HCT116 (cell line): ENCODE measurements around the gene NPHP3. TPM values are rescaled to one million over a fixed set of nuclear protein-coding genes. Genes with fewer than 3 reads are reported as not detected.

Experiments
- ATAC-seq: fragments of 200-7000 bp; cut with Tn5 transposase; 2 replicates; pipeline ENCODE4 v1.9.1; 2020; ENCODE audit warnings: mild to moderate bottlenecking, moderate library complexity
- BruUV-seq: library from RNA; stranded (reverse); fragments of 400-500 nt; replicated peaks from 2 replicates; lab custom pipeline; 2021; lab: Mats Ljungman, UMichigan
- CTCF ChIA-PET: fragments of 300-600 bp; sonication (Branson Sonifier 250); formaldehyde crosslinking; loops from one replicate; lab custom pipeline; 2021; ENCODE audit warnings: antibody characterized with exemption; lab: Charles Lee
- POLR2A ChIA-PET: fragments of 300-600, 350-600 bp; sonication (Branson Sonifier 250); formaldehyde crosslinking; loops from one replicate; lab custom pipeline; 2021; ENCODE audit warnings: antibody characterized with exemption; lab: Charles Lee
- RAD21 ChIA-PET, 2 experiments: fragments of 300-600 bp; sonication (Branson Sonifier 250); formaldehyde crosslinking; loops; one replicate each; lab custom pipeline; 2023; ENCODE audit warnings: low total read pairs in 2 of 2; ENCODE audit not compliant: uncharacterized antibody in 2 of 2, unreplicated experiment in 2 of 2, low non-redundant PET in 1 of 2; lab: Charles Lee
- DNase-seq: peaks from one replicate; pipeline ENCODE4 v3.0.0-alpha.2; 2010; ENCODE audit warnings: low read depth, low spot score
- H2AFZ ChIP-seq: fragments of 200-600 bp; shearing (Covaris generic), sonication (generic); 2 replicates; pipeline ENCODE4 v1.6.1; 2017; ENCODE audit warnings: low read depth, mixed run types, mixed read lengths, antibody characterized with exemption, low read length; ENCODE audit not compliant: poor library complexity, severe bottlenecking
- H3K27ac ChIP-seq: 2 replicates; pipeline ENCODE4 v1.5.1; 2012; ENCODE audit warnings: low read depth, low read length
- H3K27me3 ChIP-seq: fragments of 200-600 bp; sonication (generic); 2 replicates; pipeline ENCODE4 v1.6.1; 2016; ENCODE audit warnings: mixed run types, low read length, mixed read lengths; ENCODE audit not compliant: insufficient read depth
- H3K36me3 ChIP-seq, 2 experiments: fragments of 200-500 bp in 1 of 2; fragments of 200-600 bp in 1 of 2; sonication (Bioruptor generic) in 1 of 2; sonication (generic) in 1 of 2; 2 replicates each; pipeline versions ENCODE4 v1.5.1 to v1.6.1; 2014 to 2016; ENCODE audit warnings: low read length in 2 of 2, inconsistent platforms in 1 of 2, mixed read lengths in 1 of 2, mixed run types in 1 of 2; ENCODE audit not compliant: insufficient read depth in 2 of 2, control insufficient read depth in 1 of 2
- H3K4me1 ChIP-seq, 2 experiments: fragments of 200-600 bp in 1 of 2; sonication (generic) in 1 of 2; 2 replicates each; pipeline versions ENCODE4 v1.5.1 to v1.6.1; 2012 to 2017; ENCODE audit warnings: low read length in 2 of 2, inconsistent platforms in 1 of 2, mild to moderate bottlenecking in 1 of 2, mixed read lengths in 1 of 2, mixed run types in 1 of 2, moderate library complexity in 1 of 2; ENCODE audit not compliant: insufficient read depth in 2 of 2, control insufficient read depth in 1 of 2
- H3K4me2 ChIP-seq: fragments of 200-600 bp; sonication (generic); 2 replicates; pipeline ENCODE4 v1.6.1; 2017; ENCODE audit warnings: mixed run types, low read length, mixed read lengths
- H3K4me3 ChIP-seq, 2 experiments: fragments of 200-600 bp in 1 of 2; sonication (generic) in 1 of 2; replicated peaks in 1 of 2; 2 replicates each; pipeline ENCODE4 v1.5.1; 2011 to 2016; ENCODE audit warnings: low read length in 2 of 2, control low read depth in 1 of 2, low read depth in 1 of 2, mild to moderate bottlenecking in 1 of 2, mixed read lengths in 1 of 2, mixed run types in 1 of 2
- H3K79me2 ChIP-seq: fragments of 200-600 bp; sonication (generic); 2 replicates; pipeline ENCODE4 v1.6.1; 2017; ENCODE audit warnings: mild to moderate bottlenecking, mixed run types, low read length, moderate library complexity, mixed read lengths; ENCODE audit not compliant: insufficient read depth
- H3K9ac ChIP-seq: fragments of 200-600 bp; sonication (generic); 2 replicates; pipeline ENCODE4 v1.6.1; 2016; ENCODE audit warnings: low read length, mixed read lengths
- H3K9me2 ChIP-seq: fragments of 200-600 bp; sonication (generic), shearing (Covaris generic); 2 replicates; pipeline ENCODE4 v1.6.1; 2017; ENCODE audit warnings: mixed run types, mild to moderate bottlenecking, moderate library complexity; ENCODE audit not compliant: insufficient read depth
- H3K9me3 ChIP-seq, 2 experiments: fragments of 200-500 bp in 1 of 2; fragments of 200-600 bp in 1 of 2; sonication (Bioruptor generic) in 1 of 2; sonication (generic) in 1 of 2; 2 replicates each; pipeline ENCODE4 v1.6.1; 2014 to 2017; ENCODE audit warnings: low read length in 2 of 2, mixed read lengths in 2 of 2, inconsistent platforms in 1 of 2, low read depth in 1 of 2, mild to moderate bottlenecking in 1 of 2, mixed run types in 1 of 2, moderate library complexity in 1 of 2; ENCODE audit not compliant: control insufficient read depth in 1 of 2, insufficient read depth in 1 of 2
- H4K20me1 ChIP-seq: fragments of 200-600 bp; sonication (generic), shearing (Covaris generic); 2 replicates; pipeline ENCODE4 v1.6.1; 2017; ENCODE audit warnings: mixed run types, mild to moderate bottlenecking, moderate library complexity; ENCODE audit not compliant: insufficient read depth
- EGR1 ChIP-seq: IDR thresholded peaks from 2 replicates; pipeline ENCODE4 v1.6.1; 2012; ENCODE audit warnings: low read depth
- ELF1 ChIP-seq: IDR thresholded peaks from 2 replicates; pipeline ENCODE4 v1.6.1; 2012; ENCODE audit warnings: low read depth, borderline replicate concordance
- EZH2 ChIP-seq: fragments of 200-600 bp; sonication (generic); IDR thresholded peaks from 2 replicates; pipeline ENCODE4 v1.6.1; 2017; ENCODE audit warnings: antibody characterized with exemption, mixed run types
- EZH2phosphoT487 ChIP-seq: fragments of 200-600 bp; IDR thresholded peaks from 2 replicates; pipeline ENCODE4 v1.6.1; 2018; ENCODE audit warnings: antibody characterized with exemption, borderline replicate concordance
- FOSL1 ChIP-seq: IDR thresholded peaks from 2 replicates; pipeline ENCODE4 v1.6.1; 2012; ENCODE audit warnings: low read depth
- JUND ChIP-seq: IDR thresholded peaks from 2 replicates; pipeline ENCODE4 v1.6.1; 2012
- POLR2A ChIP-seq: IDR thresholded peaks from 2 replicates; pipeline ENCODE4 v1.7.0; 2011; ENCODE audit warnings: borderline replicate concordance; ENCODE audit not compliant: insufficient read depth, insufficient read length; ENCODE audit errors: extremely low read depth
- POLR2AphosphoS5 ChIP-seq: IDR thresholded peaks from 2 replicates; pipeline ENCODE4 v1.6.1; 2011; ENCODE audit warnings: mild to moderate bottlenecking, low read depth, low read length, moderate library complexity
- RAD21 ChIP-seq: IDR thresholded peaks from 2 replicates; pipeline ENCODE4 v1.6.1; 2012; ENCODE audit warnings: low read depth, mild to moderate bottlenecking
- SIN3A ChIP-seq: IDR thresholded peaks from 2 replicates; pipeline ENCODE4 v1.6.1; 2012; ENCODE audit warnings: low read depth
- SRF ChIP-seq: IDR thresholded peaks from 2 replicates; pipeline ENCODE4 v1.6.1; 2012; ENCODE audit warnings: low read depth
- TCF7L2 ChIP-seq: IDR thresholded peaks from 2 replicates; pipeline ENCODE4 v1.7.0; 2011; ENCODE audit warnings: borderline replicate concordance, inconsistent platforms; ENCODE audit not compliant: insufficient read depth, insufficient read length; ENCODE audit errors: extremely low read depth
- ZFX ChIP-seq: fragments of 450-650 bp; IDR thresholded peaks from 2 replicates; pipeline ENCODE4 v1.6.1; 2017
- ZNF274 ChIP-seq: fragments of 200-500 bp; sonication (Bioruptor generic); IDR thresholded peaks from 2 replicates; pipeline ENCODE4 v1.6.1; 2014; ENCODE audit warnings: mild to moderate bottlenecking, low read depth, low read length, inconsistent platforms
- intact Hi-C: fragments of 100-400 bp; cut with micrococcal nuclease; formaldehyde crosslinking; loops from 2 replicates; pipeline ENCODE4 v1.10.0; 2022
- total RNA-seq: library from RNA; stranded (reverse); gene quantifications from one replicate; pipeline ENCODE4 v1.2.1, GENCODE V29; 2021; ENCODE audit not compliant: unreplicated experiment
- TF ChIP-seq, protein P1 (sequence below): IDR thresholded peaks from 2 replicates; pipeline ENCODE4 v1.6.1; 2012; ENCODE audit warnings: low read depth
- TF ChIP-seq, protein P2 (sequence below), 3 experiments: fragments of 200-600 bp in 1 of 3; sonication (generic) in 1 of 3; IDR thresholded peaks in 2 of 3; conservative IDR thresholded peaks in 1 of 3; 2 replicates each; pipeline ENCODE4 v1.5.1; 2012 to 2017; ENCODE audit warnings: low read depth in 2 of 3, low read length in 2 of 3, antibody characterized with exemption in 1 of 3, borderline replicate concordance in 1 of 3, control low read depth in 1 of 3, mild to moderate bottlenecking in 1 of 3, mixed read lengths in 1 of 3, mixed run types in 1 of 3, moderate library complexity in 1 of 3; ENCODE audit not compliant: insufficient read depth in 1 of 3
- TF ChIP-seq, protein P3 (sequence below): IDR thresholded peaks from 2 replicates; pipeline ENCODE4 v1.6.1; 2012
- TF ChIP-seq, protein P4 (sequence below): IDR thresholded peaks from 2 replicates; pipeline ENCODE4 v1.6.1; 2011; ENCODE audit warnings: mild to moderate bottlenecking, low read length, moderate library complexity; ENCODE audit not compliant: insufficient replicate concordance; ENCODE audit errors: extremely low read depth

NPHP3 gene
- total RNA-seq, 1 experiment from 2014 or later: 15.5 TPM

DNA sequence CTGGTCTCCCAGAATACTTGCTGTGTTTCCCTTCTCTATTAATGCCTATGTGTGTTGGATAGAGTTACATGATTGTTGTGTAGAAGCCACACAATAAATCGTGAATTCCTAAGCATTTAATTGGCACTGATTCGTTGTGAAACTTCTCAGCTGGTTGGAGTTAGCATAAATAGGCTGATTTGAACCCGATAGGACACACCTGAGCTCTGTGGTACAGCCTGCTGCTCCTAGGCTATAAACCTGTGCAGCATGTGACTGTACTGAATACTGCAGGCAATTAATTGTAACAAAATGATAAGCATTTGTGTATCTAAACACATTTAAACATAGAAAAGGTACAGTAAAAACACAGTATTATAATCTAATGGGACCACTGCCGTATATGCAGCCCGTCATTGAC, 67.5 kb downstream of the NPHP3 start:
- Histone ChIP-seq H3K4me3 (no peak overlapping the region), H3K27ac (no peak overlapping the region), H3K36me3 (no peaks in the 10 kb centered on the region), H3K27me3 (no peaks in the 10 kb centered on the region), H3K4me2 (no peak overlapping the region), H3K9me2 (no peaks in the 10 kb centered on the region), H2AFZ (no peak overlapping the region), H3K79me2 (peaks cover 13% of the 10 kb centered on the region; the same call in 1 of the 2 replicates), H3K4me1 (peaks cover 0 to 9% of the 10 kb centered on the region in 2 experiments; a peak in 2 of 4 replicates), H3K9ac (no peak overlapping the region), H4K20me1 (no peaks in the 10 kb centered on the region), H3K9me3 (no peaks in the 10 kb centered on the region)
- POLR2A ChIA-PET: no interaction called here
- BruUV-seq: no TSS peak
- DNase-seq: no peak
- TF ChIP-seq TCF7L2 (no peak), POLR2A (no peak), ZNF274 (no peak), POLR2AphosphoS5 (no peak), RAD21 (no peak), SIN3A (no peak), ELF1 (no peak), EZH2 (no peak), SRF (no peak), EGR1 (no peak), JUND (no peak), ZFX (no peak), EZH2phosphoT487 (no peak), FOSL1 (no peak)
- TF ChIP-seq, protein P1, sequence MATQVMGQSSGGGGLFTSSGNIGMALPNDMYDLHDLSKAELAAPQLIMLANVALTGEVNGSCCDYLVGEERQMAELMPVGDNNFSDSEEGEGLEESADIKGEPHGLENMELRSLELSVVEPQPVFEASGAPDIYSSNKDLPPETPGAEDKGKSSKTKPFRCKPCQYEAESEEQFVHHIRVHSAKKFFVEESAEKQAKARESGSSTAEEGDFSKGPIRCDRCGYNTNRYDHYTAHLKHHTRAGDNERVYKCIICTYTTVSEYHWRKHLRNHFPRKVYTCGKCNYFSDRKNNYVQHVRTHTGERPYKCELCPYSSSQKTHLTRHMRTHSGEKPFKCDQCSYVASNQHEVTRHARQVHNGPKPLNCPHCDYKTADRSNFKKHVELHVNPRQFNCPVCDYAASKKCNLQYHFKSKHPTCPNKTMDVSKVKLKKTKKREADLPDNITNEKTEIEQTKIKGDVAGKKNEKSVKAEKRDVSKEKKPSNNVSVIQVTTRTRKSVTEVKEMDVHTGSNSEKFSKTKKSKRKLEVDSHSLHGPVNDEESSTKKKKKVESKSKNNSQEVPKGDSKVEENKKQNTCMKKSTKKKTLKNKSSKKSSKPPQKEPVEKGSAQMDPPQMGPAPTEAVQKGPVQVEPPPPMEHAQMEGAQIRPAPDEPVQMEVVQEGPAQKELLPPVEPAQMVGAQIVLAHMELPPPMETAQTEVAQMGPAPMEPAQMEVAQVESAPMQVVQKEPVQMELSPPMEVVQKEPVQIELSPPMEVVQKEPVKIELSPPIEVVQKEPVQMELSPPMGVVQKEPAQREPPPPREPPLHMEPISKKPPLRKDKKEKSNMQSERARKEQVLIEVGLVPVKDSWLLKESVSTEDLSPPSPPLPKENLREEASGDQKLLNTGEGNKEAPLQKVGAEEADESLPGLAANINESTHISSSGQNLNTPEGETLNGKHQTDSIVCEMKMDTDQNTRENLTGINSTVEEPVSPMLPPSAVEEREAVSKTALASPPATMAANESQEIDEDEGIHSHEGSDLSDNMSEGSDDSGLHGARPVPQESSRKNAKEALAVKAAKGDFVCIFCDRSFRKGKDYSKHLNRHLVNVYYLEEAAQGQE: no peak
- TF ChIP-seq, protein P2, sequence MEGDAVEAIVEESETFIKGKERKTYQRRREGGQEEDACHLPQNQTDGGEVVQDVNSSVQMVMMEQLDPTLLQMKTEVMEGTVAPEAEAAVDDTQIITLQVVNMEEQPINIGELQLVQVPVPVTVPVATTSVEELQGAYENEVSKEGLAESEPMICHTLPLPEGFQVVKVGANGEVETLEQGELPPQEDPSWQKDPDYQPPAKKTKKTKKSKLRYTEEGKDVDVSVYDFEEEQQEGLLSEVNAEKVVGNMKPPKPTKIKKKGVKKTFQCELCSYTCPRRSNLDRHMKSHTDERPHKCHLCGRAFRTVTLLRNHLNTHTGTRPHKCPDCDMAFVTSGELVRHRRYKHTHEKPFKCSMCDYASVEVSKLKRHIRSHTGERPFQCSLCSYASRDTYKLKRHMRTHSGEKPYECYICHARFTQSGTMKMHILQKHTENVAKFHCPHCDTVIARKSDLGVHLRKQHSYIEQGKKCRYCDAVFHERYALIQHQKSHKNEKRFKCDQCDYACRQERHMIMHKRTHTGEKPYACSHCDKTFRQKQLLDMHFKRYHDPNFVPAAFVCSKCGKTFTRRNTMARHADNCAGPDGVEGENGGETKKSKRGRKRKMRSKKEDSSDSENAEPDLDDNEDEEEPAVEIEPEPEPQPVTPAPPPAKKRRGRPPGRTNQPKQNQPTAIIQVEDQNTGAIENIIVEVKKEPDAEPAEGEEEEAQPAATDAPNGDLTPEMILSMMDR (IDR thresholded peaks at IDR 0.05 in 2 of 3, conservative IDR thresholded peaks at IDR 0.05 in 1 of 3; ENCODE audit: borderline replicate concordance in 1 of 3, insufficient read depth in 1 of 3, low read depth in 2 of 3, low read length in 2 of 3): no peak
- TF ChIP-seq, protein P3, sequence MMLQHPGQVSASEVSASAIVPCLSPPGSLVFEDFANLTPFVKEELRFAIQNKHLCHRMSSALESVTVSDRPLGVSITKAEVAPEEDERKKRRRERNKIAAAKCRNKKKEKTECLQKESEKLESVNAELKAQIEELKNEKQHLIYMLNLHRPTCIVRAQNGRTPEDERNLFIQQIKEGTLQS: no peak
- TF ChIP-seq, protein P4, sequence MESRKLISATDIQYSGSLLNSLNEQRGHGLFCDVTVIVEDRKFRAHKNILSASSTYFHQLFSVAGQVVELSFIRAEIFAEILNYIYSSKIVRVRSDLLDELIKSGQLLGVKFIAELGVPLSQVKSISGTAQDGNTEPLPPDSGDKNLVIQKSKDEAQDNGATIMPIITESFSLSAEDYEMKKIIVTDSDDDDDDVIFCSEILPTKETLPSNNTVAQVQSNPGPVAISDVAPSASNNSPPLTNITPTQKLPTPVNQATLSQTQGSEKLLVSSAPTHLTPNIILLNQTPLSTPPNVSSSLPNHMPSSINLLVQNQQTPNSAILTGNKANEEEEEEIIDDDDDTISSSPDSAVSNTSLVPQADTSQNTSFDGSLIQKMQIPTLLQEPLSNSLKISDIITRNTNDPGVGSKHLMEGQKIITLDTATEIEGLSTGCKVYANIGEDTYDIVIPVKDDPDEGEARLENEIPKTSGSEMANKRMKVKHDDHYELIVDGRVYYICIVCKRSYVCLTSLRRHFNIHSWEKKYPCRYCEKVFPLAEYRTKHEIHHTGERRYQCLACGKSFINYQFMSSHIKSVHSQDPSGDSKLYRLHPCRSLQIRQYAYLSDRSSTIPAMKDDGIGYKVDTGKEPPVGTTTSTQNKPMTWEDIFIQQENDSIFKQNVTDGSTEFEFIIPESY: no peak
- CTCF ChIA-PET: no interaction called here
- RAD21 ChIA-PET: no interaction called here
- ATAC-seq: no peak
- intact Hi-C loops: no loop called here
